H54 (cell line): ENCODE results near the gene C1QTNF4.
"Not testable (repeated sequence)": the region's sequence is repeated elsewhere in the genome, so short reads cannot be mapped to it uniquely, and the experiment has no call there.

ENCODE experiments used
- DNase-seq: peaks from one replicate; pipeline ENCODE4 v3.0.0; 2011; ENCODE audit warnings: low spot score, mixed read lengths; ENCODE audit not compliant: insufficient read length
- FAIRE-seq: peaks from 3 replicates; lab custom pipeline; 2011; peaks lifted over from hg19 to GRCh38; lab: Jason Lieb, UNC
- POLR2A ChIP-seq: IDR thresholded peaks from 2 replicates; pipeline ENCODE4 v1.6.1; 2011; ENCODE audit warnings: low read depth, mild to moderate bottlenecking, low read length

C1QTNF4 gene

GRCh38 chr11:47566149-47566698 lies 28.0 kb downstream of the C1QTNF4 start:
- no peak for TF ChIP-seq POLR2A
- FAIRE-seq (no peak), DNase-seq (no peak)

- TF ChIP-seq POLR2A = peak; percentile 89
- peak; percentile 80 for DNase-seq
- FAIRE-seq = no peak
Measured at GRCh38 chr11:47565340-47566148, 28.7 kb downstream of the C1QTNF4 start, which contains the start of gene PTPMT1. Gene PTPMT1, plus strand, starts transcription at chr11:47565599. Its CDS starts 24 bp downstream, at chr11:47565623.

GRCh38 chr11:47564933-47565339 lies 29.3 kb downstream of the C1QTNF4 start:
- FAIRE-seq = no peak
- no peak for DNase-seq
- TF ChIP-seq POLR2A = no peak

GRCh38 chr11:47564366-47564765 lies 29.8 kb downstream of the C1QTNF4 start:
- DNase-seq, FAIRE-seq: not testable (repeated sequence)

GRCh38 chr11:47562393-47562792 lies 31.8 kb downstream of the C1QTNF4 start:
- FAIRE-seq, DNase-seq: not testable (repeated sequence)

- TF ChIP-seq POLR2A = no peak
- DNase-seq (no peak), FAIRE-seq (no peak)
Measured at GRCh38 chr11:47560426-47560825, 33.8 kb downstream of the C1QTNF4 start.

GRCh38 chr11:47558695-47559094 lies 35.5 kb downstream of the C1QTNF4 start:
- no peak for TF ChIP-seq POLR2A
- no peak for FAIRE-seq
- DNase-seq = no peak

GRCh38 chr11:47557004-47557403 lies 37.2 kb downstream of the C1QTNF4 start:
- FAIRE-seq, DNase-seq: not testable (repeated sequence)

- no peak for FAIRE-seq
- TF ChIP-seq POLR2A = no peak
- DNase-seq = no peak
Measured at GRCh38 chr11:47553406-47553743, 40.8 kb downstream of the C1QTNF4 start.

- peak; percentile 80 for DNase-seq
- no peak for FAIRE-seq
Measured at GRCh38 chr11:47552566-47553405, 41.4 kb downstream of the C1QTNF4 start, which contains the start of gene CELF1. Gene CELF1, minus strand, starts transcription at chr11:47553132. Its CDS starts 53,609 bp downstream, at chr11:47499523.

GRCh38 chr11:47552056-47552565 lies 42.1 kb downstream of the C1QTNF4 start:
- 0 out of 2 replicates have a peak, but pooled peaks have one; percentile 11 for TF ChIP-seq POLR2A
- DNase-seq (no peak), FAIRE-seq (no peak)

More at GRCh38 chr11:47552566-47553405, 41.4 kb downstream of the C1QTNF4 start, which contains the start of gene CELF1:
- peak; percentile 75 for TF ChIP-seq POLR2A

- DNase-seq = no peak
- FAIRE-seq = no peak
- TF ChIP-seq POLR2A = no peak
Measured at GRCh38 chr11:47551086-47551485, 43.1 kb downstream of the C1QTNF4 start.

- FAIRE-seq = no peak
- DNase-seq = no peak
- no peak for TF ChIP-seq POLR2A
Measured at GRCh38 chr11:47550288-47551047, 43.7 kb downstream of the C1QTNF4 start.

- DNase-seq, FAIRE-seq: not testable (repeated sequence)
Measured at GRCh38 chr11:47546274-47546673, 47.9 kb downstream of the C1QTNF4 start.
